ENCODE data around the gene SOS1.
A peak's percentile ranks its signal among the peaks of the same experiment; 100 is the strongest.

Gene SOS1

GRCh38 chr2:39115556-39115955, 5.3 kb downstream of the SOS1 start:
- DNase-seq, result no peak
- in situ Hi-C loops (cut with HindIII; ENCODE audit: low pct_ligation_motif_present, low pct_unique_long_range_greater_than_20kb, low sequenced_read_pairs), result no loop called here

GRCh38 chr2:39114771-39115170, 6.1 kb downstream of the SOS1 start:
- DNase-seq, result no peak
- in situ Hi-C loops (cut with HindIII; ENCODE audit: low pct_ligation_motif_present, low pct_unique_long_range_greater_than_20kb, low sequenced_read_pairs), result no loop called here

GRCh38 chr2:39109537-39109936, 11.3 kb downstream of the SOS1 start:
- in situ Hi-C loops (cut with HindIII; ENCODE audit: low pct_ligation_motif_present, low pct_unique_long_range_greater_than_20kb, low sequenced_read_pairs), result no loop called here
- DNase-seq, result no peak

- no peak for DNase-seq
- in situ Hi-C loops (cut with HindIII; ENCODE audit: low pct_ligation_motif_present, low pct_unique_long_range_greater_than_20kb, low sequenced_read_pairs), result no loop called here
Measured at GRCh38 chr2:39108377-39108776, 12.5 kb downstream of the SOS1 start.

GRCh38 chr2:39107724-39108273, 13.1 kb downstream of the SOS1 start:
- DNase-seq, result no peak
- in situ Hi-C loops (cut with HindIII; ENCODE audit: low pct_ligation_motif_present, low pct_unique_long_range_greater_than_20kb, low sequenced_read_pairs), result no loop called here

GRCh38 chr2:39107156-39107555, 13.7 kb downstream of the SOS1 start:
- in situ Hi-C loops (cut with HindIII; ENCODE audit: low pct_ligation_motif_present, low pct_unique_long_range_greater_than_20kb, low sequenced_read_pairs), result no loop called here
- peak; percentile 22 for DNase-seq

GRCh38 chr2:39099870-39100728, 20.8 kb downstream of the SOS1 start:
- in situ Hi-C loops (cut with HindIII; ENCODE audit: low pct_ligation_motif_present, low pct_unique_long_range_greater_than_20kb, low sequenced_read_pairs), result no loop called here
- no peak for DNase-seq

- no peak for DNase-seq
- in situ Hi-C loops (cut with HindIII; ENCODE audit: low pct_ligation_motif_present, low pct_unique_long_range_greater_than_20kb, low sequenced_read_pairs), result no loop called here
Measured at GRCh38 chr2:39099310-39099869, 21.5 kb downstream of the SOS1 start.

- in situ Hi-C loops (cut with HindIII; ENCODE audit: low pct_ligation_motif_present, low pct_unique_long_range_greater_than_20kb, low sequenced_read_pairs), result no loop called here
- DNase-seq, result no peak
Measured at GRCh38 chr2:39095624-39096023, 25.2 kb downstream of the SOS1 start.

- in situ Hi-C loops (cut with HindIII; ENCODE audit: low pct_ligation_motif_present, low pct_unique_long_range_greater_than_20kb, low sequenced_read_pairs), result no loop called here
- DNase-seq, result no peak
Measured at GRCh38 chr2:39094717-39095363, 26.0 kb downstream of the SOS1 start.

- in situ Hi-C loops (cut with HindIII; ENCODE audit: low pct_ligation_motif_present, low pct_unique_long_range_greater_than_20kb, low sequenced_read_pairs), result no loop called here
Measured at GRCh38 chr2:39093218-39093898, 27.5 kb downstream of the SOS1 start.

GRCh38 chr2:39091543-39091942, 29.3 kb downstream of the SOS1 start:
- in situ Hi-C loops (cut with HindIII; ENCODE audit: low pct_ligation_motif_present, low pct_unique_long_range_greater_than_20kb, low sequenced_read_pairs), result no loop called here
- DNase-seq, result no peak

More at GRCh38 chr2:39093218-39093898, 27.5 kb downstream of the SOS1 start:
- DNase-seq, result no peak

GRCh38 chr2:39091063-39091462, 29.8 kb downstream of the SOS1 start:
- in situ Hi-C loops (cut with HindIII; ENCODE audit: low pct_ligation_motif_present, low pct_unique_long_range_greater_than_20kb, low sequenced_read_pairs), result no loop called here
- no peak for DNase-seq

GRCh38 chr2:39080152-39080551, 40.7 kb downstream of the SOS1 start:
- in situ Hi-C loops (cut with HindIII; ENCODE audit: low pct_ligation_motif_present, low pct_unique_long_range_greater_than_20kb, low sequenced_read_pairs), result no loop called here
- DNase-seq, result no peak

- no peak for DNase-seq
- in situ Hi-C loops (cut with HindIII; ENCODE audit: low pct_ligation_motif_present, low pct_unique_long_range_greater_than_20kb, low sequenced_read_pairs), result loop anchor here (25.0 kb wide), 1 partner anchor 167 kb away; the partner anchor contains the start of gene CDKL4
Measured at GRCh38 chr2:39069890-39070465, 50.9 kb downstream of the SOS1 start.

- DNase-seq, result peak; percentile 9
- in situ Hi-C loops (cut with HindIII; ENCODE audit: low pct_ligation_motif_present, low pct_unique_long_range_greater_than_20kb, low sequenced_read_pairs), result loop anchor here (25.0 kb wide), 1 partner anchor 168 kb away; the partner anchor contains the start of gene CDKL4
Measured at GRCh38 chr2:39069136-39069515, 51.7 kb downstream of the SOS1 start.

GRCh38 chr2:39068299-39069135, 52.3 kb downstream of the SOS1 start:
- DNase-seq, result no peak
- in situ Hi-C loops (cut with HindIII; ENCODE audit: low pct_ligation_motif_present, low pct_unique_long_range_greater_than_20kb, low sequenced_read_pairs), result loop anchor here (25.0 kb wide), 1 partner anchor 169 kb away; the partner anchor contains the start of gene CDKL4
